HFF-Myc (cell line): ENCODE results near the gene KCNQ1OT1.

Experiments used
- DNase-seq: peaks from one replicate; pipeline ENCODE4 v3.0.0-alpha.2; 2011; ENCODE audit warnings: low read depth; ENCODE audit errors: extremely low read depth
- H3K4me3 ChIP-seq: replicated peaks from 2 replicates; pipeline ENCODE4 v1.5.1; 2011; ENCODE audit warnings: low read depth, mild to moderate bottlenecking, control low read depth, low read length
- TF ChIP-seq, protein P1 (sequence below): IDR thresholded peaks from 2 replicates; pipeline ENCODE4 v1.5.1; 2012; ENCODE audit warnings: mild to moderate bottlenecking, low read depth, low read length, control low read depth; ENCODE audit errors: missing control alignments

KCNQ1OT1 gene

DNA sequence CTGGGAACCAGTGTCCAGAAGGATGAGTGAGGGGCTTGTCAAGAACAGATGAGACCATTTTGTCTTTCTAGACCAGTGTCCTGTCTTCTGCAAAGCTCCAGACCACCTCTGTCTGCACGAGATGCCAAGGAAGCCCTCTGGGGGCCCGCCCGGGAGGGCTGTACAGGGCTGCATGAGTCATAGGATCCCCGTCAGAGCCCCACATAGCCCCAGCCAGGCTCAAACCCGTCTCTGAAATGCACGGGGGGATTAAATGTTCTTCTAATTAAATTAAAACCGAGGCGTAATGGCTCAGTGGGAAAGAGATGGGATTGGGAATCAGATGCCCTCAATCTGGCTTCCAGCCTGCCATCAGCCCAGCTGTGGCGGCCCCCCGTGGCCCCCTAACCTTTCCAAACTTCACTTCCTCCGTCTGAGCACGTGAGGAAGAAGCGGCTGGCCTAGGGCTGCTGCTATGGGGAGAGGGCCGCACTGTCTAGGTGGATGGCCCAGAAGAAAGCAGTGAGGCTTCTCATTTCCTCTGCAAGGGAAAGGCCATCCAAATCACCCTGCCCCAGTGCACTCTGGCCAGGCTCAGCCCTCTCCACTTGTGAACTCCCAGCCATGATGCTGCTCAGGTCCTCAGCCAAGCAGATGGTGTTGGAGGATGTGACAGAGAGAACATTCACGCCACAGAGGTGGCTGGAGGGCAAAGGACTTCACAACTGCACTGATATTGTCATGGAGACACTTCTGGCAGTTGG, 32.8 kb downstream of the KCNQ1OT1 start:
- TF ChIP-seq, protein P1, sequence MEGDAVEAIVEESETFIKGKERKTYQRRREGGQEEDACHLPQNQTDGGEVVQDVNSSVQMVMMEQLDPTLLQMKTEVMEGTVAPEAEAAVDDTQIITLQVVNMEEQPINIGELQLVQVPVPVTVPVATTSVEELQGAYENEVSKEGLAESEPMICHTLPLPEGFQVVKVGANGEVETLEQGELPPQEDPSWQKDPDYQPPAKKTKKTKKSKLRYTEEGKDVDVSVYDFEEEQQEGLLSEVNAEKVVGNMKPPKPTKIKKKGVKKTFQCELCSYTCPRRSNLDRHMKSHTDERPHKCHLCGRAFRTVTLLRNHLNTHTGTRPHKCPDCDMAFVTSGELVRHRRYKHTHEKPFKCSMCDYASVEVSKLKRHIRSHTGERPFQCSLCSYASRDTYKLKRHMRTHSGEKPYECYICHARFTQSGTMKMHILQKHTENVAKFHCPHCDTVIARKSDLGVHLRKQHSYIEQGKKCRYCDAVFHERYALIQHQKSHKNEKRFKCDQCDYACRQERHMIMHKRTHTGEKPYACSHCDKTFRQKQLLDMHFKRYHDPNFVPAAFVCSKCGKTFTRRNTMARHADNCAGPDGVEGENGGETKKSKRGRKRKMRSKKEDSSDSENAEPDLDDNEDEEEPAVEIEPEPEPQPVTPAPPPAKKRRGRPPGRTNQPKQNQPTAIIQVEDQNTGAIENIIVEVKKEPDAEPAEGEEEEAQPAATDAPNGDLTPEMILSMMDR = no peak
- no peak for DNase-seq
- no peak overlapping the region for H3K4me3 ChIP-seq

DNA sequence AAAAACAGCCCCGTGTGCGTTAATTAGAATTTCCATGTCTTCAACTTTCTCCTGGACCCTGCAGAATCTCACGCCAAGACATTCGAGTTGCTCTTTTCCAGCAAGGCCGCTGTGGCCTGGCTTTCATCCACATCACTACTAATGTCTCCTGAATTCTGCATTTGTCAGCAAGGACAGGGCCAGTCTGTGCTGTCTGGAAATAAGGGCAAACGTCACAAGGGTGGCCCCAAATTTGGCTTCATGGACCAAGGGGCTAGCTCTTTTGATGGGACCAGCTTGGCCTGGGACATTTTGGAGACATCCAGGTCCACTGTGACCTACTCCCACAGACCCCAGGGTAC, 33.4 kb downstream of the KCNQ1OT1 start:
- TF ChIP-seq, protein P1 = no peak
- no peak overlapping the region for H3K4me3 ChIP-seq
- no peak for DNase-seq

DNA sequence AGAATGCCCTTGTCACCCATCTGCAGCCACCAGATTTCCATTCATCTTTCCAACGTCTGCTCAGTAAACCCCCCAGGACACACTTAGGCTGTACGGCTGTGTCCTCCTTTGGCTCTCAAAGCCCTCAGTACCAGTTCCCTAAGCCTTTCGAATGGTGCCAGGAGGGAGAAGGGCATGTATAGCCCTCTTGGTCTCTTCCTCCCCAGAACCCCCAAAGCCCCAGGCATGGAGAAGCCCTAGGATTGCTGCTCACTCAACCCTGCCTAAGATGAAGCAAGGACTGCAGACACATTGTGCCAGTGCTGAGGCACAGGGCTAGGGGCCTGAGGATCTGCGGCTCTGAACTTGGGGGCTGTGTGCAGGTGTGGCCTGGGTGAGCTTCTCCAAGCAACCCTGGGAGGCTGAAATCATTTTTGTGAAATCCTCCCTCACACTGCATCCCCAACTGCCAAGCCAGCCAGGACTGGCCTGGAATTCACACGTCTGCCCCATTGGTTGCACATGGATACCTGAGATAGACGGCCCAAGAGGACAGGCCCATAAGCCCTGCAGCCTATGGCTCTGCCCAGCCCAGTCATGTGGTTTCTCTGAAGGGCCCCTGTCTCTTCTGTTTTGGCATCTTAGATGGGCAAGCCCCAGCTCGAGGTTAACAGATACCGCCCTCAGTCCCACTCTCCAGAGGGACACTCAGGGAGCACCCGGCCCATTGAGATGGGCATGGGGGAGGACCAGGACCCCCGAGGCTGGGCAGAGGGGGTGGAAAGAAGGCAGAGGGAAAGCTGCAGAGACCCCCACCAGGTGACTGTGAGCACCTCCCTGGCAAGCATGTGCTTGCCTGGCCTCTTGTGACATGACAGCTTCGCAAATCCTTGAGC, 34.0 kb downstream of the KCNQ1OT1 start:
- TF ChIP-seq, protein P1 = no peak
- H3K4me3 ChIP-seq = no peak overlapping the region
- no peak for DNase-seq

DNA sequence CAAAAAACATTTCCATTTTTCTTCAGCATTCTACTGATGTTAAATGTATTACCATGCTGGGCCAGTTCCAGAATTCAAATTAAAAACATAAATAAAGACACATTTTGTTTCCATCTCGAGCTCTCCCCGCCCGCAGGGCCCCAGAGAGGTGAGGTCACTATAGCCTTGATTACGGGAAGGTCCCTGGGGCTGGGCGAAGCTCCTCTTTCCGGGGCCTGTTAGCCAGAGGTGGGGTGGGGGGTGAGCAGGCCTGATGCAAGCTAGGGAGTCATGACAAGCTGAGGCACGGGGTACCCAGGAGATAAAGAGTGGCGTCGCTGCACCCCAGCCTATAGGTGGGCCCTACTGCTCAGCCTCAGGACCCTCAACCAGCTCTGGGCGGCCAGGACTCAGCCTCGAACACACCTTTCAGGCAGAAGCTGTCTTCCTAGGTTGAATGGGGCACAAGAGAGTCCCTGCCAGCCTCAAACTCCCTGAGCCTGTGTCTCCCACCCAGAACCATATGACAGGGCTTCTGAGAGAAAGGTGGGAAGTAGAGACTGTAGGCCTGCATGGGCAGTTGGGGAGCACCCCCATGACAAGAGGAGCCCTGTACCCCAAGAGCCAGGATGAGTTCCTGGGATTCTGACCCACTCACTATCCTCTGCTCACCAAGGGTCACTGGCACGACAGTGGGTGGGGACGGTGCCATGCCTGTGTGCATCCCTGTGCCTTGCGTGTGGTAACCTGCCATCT, 34.8 kb downstream of the KCNQ1OT1 start:
- no peak overlapping the region for H3K4me3 ChIP-seq
- no peak for DNase-seq

DNA sequence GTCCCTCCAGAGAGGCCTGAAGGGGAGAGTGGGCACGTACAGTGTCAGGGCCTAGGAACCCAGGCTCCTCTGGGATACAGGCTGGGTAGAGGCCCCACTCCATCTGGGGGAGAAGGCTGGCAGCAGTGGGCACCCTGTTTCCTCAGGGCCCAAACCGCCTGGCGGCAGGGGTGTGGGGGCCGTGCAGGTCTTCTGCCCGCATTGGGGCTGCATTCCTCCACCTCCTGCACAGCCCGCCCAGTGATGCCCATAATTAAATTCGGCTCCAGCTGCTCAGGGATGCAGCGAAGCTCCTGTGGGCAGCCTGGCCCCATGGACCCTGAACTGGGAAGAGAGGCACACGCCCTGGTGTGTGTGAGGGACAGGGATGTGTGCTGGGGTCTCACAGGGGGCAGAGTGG, 35.4 kb downstream of the KCNQ1OT1 start:
- no peak for DNase-seq
- H3K4me3 ChIP-seq = no peak overlapping the region
- TF ChIP-seq, protein P1 = no peak

More for the DNA sequence above, 34.8 kb downstream of the KCNQ1OT1 start:
- TF ChIP-seq, protein P1 = no peak

DNA sequence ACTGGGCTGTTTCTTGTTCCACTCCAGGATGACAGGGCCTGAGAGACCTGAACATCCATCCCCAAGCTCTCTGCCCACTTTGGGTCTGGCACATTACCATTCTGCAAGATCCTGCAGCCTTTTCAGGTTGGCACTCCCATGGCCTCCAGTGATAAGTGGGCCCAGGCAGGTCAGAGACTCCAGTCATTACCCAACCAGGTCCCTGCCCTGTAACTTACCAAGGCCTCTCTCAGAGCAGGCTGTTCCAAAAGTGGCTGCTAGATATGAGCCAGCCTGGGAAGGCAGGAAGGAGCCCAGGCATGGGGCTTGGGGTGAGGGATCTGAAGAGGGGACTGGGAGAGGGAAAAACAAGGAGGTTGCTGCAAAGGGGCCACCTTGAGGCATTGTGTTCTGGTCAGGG, 35.9 kb downstream of the KCNQ1OT1 start:
- H3K4me3 ChIP-seq = no peak overlapping the region
- TF ChIP-seq, protein P1 = no peak
- DNase-seq = no peak
